K562 (cell line): ENCODE results near the gene DDAH2. TPM values are rescaled to one million over a fixed set of nuclear protein-coding genes. Genes with fewer than 3 reads are reported as not detected.

Experiments
- ATAC-seq: fragments of 200-7000 bp; cut with Tn5 transposase; 3 replicates; pipeline ENCODE4 v1.9.1; 2020; ENCODE audit warnings: moderate library complexity
- BruUV-seq: library from RNA; stranded (reverse); fragments of 400-500 nt; replicated peaks from 2 replicates; lab custom pipeline; 2021; lab: Mats Ljungman, UMichigan
- CTCF ChIA-PET: fragments of 300-600 bp; formaldehyde crosslinking; extraction: SDS; loops from one replicate; lab custom pipeline; 2021; ENCODE audit warnings: low intra/inter-chr PET ratio; lab: Yijun Ruan, JAX
- POLR2A ChIA-PET: fragments of 300-600, 350-650 bp; sonication (Branson Sonifier 250); formaldehyde crosslinking; extraction: SDS; loops from one replicate; lab custom pipeline; 2021; ENCODE audit warnings: antibody characterized with exemption, inconsistent platforms; lab: Yijun Ruan, JAX
- DNase-seq, 4 experiments: peaks; one replicate each; pipeline versions ENCODE4 v3.0.0 to v3.0.0-alpha.2; 2011 to 2018; ENCODE audit warnings: low spot score in 3 of 4, mixed read lengths in 3 of 4; ENCODE audit errors: extremely low read depth in 1 of 4
- FAIRE-seq: peaks from 2 replicates; lab custom pipeline; 2011; peaks lifted over from hg19 to GRCh38; lab: Jason Lieb, UNC
- H2AFZ ChIP-seq: 2 replicates; pipeline ENCODE4 v1.6.0; 2011; ENCODE audit warnings: low read depth, low read length, control low read depth, inconsistent platforms
- H3K27ac ChIP-seq: fragments of 200-600 bp; 3 replicates; pipeline ENCODE4 v1.8.0; 2011; ENCODE audit warnings: low read depth, mild to moderate bottlenecking, control low read depth, inconsistent platforms, low read length, moderate library complexity, mixed read lengths; ENCODE audit errors: extremely low read depth
- H3K27me3 ChIP-seq, 2 experiments: fragments of 300-600 bp in 1 of 2; 2 replicates in 1 of 2; 3 replicates in 1 of 2; pipeline versions ENCODE4 v1.6.0 to v1.8.0; 2011; ENCODE audit warnings: inconsistent platforms in 2 of 2, low read length in 2 of 2, mild to moderate bottlenecking in 1 of 2, mixed read lengths in 1 of 2, moderate library complexity in 1 of 2; ENCODE audit not compliant: control insufficient read depth in 2 of 2, insufficient read depth in 2 of 2
- H3K36me3 ChIP-seq: fragments of 300-600 bp; 3 replicates; pipeline ENCODE4 v1.8.0; 2011; ENCODE audit warnings: mild to moderate bottlenecking, low read length, inconsistent platforms; ENCODE audit not compliant: control insufficient read depth, insufficient read depth
- H3K4me1 ChIP-seq, 2 experiments: fragments of 200-600 bp in 1 of 2; replicated peaks in 1 of 2; 2 replicates in 1 of 2; 3 replicates in 1 of 2; pipeline versions ENCODE4 v1.5.1 to v1.8.0; 2011; ENCODE audit warnings: inconsistent platforms in 2 of 2, low read length in 2 of 2, mild to moderate bottlenecking in 1 of 2, mixed read lengths in 1 of 2, moderate library complexity in 1 of 2; ENCODE audit not compliant: control insufficient read depth in 2 of 2, insufficient read depth in 2 of 2
- H3K4me2 ChIP-seq: 2 replicates; pipeline ENCODE4 v1.6.1; 2011; ENCODE audit warnings: low read length, control low read depth, inconsistent platforms, mixed read lengths; ENCODE audit not compliant: insufficient read depth
- H3K4me3 ChIP-seq: fragments of 200-600 bp; sonication (generic), shearing (Covaris generic); 2 replicates; pipeline ENCODE4 v1.5.1; 2016; ENCODE audit warnings: control low read depth, inconsistent platforms
- H3K79me2 ChIP-seq: fragments of 200-600 bp; 3 replicates; pipeline ENCODE4 v1.8.0; 2011; ENCODE audit warnings: low read length, inconsistent platforms; ENCODE audit not compliant: control insufficient read depth, insufficient read depth
- H3K9ac ChIP-seq, 2 experiments: 2 replicates each; pipeline versions ENCODE4 v1.6.0 to v1.6.1; 2011; ENCODE audit warnings: low read depth in 2 of 2, low read length in 2 of 2, control low read depth in 1 of 2, inconsistent platforms in 1 of 2, mild to moderate bottlenecking in 1 of 2, mixed read lengths in 1 of 2; ENCODE audit not compliant: insufficient read depth in 1 of 2
- H3K9me1 ChIP-seq: one replicate; pipeline ENCODE4 v1.6.0; 2011; ENCODE audit warnings: inconsistent platforms, mild to moderate bottlenecking, low read length, moderate library complexity; ENCODE audit not compliant: control insufficient read depth, insufficient read depth
- H3K9me3 ChIP-seq: replicated peaks from 2 replicates; pipeline ENCODE4 v1.5.1; 2011; ENCODE audit warnings: low read depth, low read length, inconsistent platforms; ENCODE audit not compliant: control insufficient read depth, insufficient read depth
- H4K20me1 ChIP-seq: replicated peaks from 2 replicates; pipeline ENCODE4 v1.6.1; 2011; ENCODE audit warnings: low read length, inconsistent platforms, mixed read lengths; ENCODE audit not compliant: control insufficient read depth, insufficient read depth
- CCAR2 ChIP-seq: fragments of 200-400 bp; formaldehyde crosslinking; IDR thresholded peaks from 2 replicates; pipeline ENCODE4 v1.6.1; 2017; ENCODE audit warnings: mild to moderate bottlenecking, low read depth, low read length
- CHD1 ChIP-seq: fragments of 200-600 bp; sonication (generic); IDR thresholded peaks from one replicate; pipeline ENCODE4 v1.6.1; 2012; ENCODE audit warnings: mild to moderate bottlenecking, moderate library complexity, low read length, inconsistent platforms
- ELF4 ChIP-seq: fragments of 450-650 bp; formaldehyde crosslinking; IDR thresholded peaks from 2 replicates; pipeline ENCODE4 v1.4.0; 2022; ENCODE audit warnings: missing genetic modification characterization
- GTF2A2 ChIP-seq: IDR thresholded peaks from 2 replicates; pipeline ENCODE4 v1.6.1; 2016; ENCODE audit warnings: mild to moderate bottlenecking, missing genetic modification characterization, missing compliant biosample characterization
- HDAC1 ChIP-seq, 2 experiments: fragments of 450-650 bp; IDR thresholded peaks; 2 replicates each; pipeline ENCODE4 v1.6.1; 2016 to 2017; ENCODE audit warnings: inconsistent platforms in 1 of 2, mild to moderate bottlenecking in 1 of 2, moderate library complexity in 1 of 2
- MAX ChIP-seq: sonication (generic); formaldehyde crosslinking; IDR thresholded peaks from 2 replicates; pipeline ENCODE4 v1.9.0; 2022; ENCODE audit warnings: mild to moderate bottlenecking, missing genetic modification reagents
- MLX ChIP-seq, 2 experiments: fragments of 450-650 bp in 1 of 2; sonication (generic) in 1 of 2; formaldehyde crosslinking; conservative IDR thresholded peaks; 2 replicates each; pipeline versions ENCODE4 v1.4.0 to v1.8.1; 2020 to 2022; ENCODE audit warnings: mild to moderate bottlenecking in 1 of 2, missing genetic modification reagents in 1 of 2
- NR2C1 ChIP-seq, 2 experiments: fragments of 450-650 bp; IDR thresholded peaks; 2 replicates each; pipeline ENCODE4 v1.6.1; 2017; ENCODE audit warnings: mild to moderate bottlenecking in 2 of 2, antibody characterized with exemption in 1 of 2, inconsistent platforms in 1 of 2, missing compliant biosample characterization in 1 of 2, missing genetic modification characterization in 1 of 2
- RBM39 ChIP-seq: fragments of 200-400 bp; formaldehyde crosslinking; optimal IDR thresholded peaks from 2 replicates; pipeline ENCODE3; 2018; ENCODE audit warnings: low read depth, low read length
- SMARCA5 ChIP-seq: fragments of 450-650 bp; IDR thresholded peaks from 2 replicates; pipeline ENCODE4 v1.6.1; 2016
- STAT6 ChIP-seq: sonication (generic); formaldehyde crosslinking; IDR thresholded peaks from 2 replicates; pipeline ENCODE4 v1.8.1; 2023; ENCODE audit warnings: mild to moderate bottlenecking, missing genetic modification reagents
- THAP7 ChIP-seq: fragments of 250-450 bp; sonication (Bioruptor Pico); IDR thresholded peaks from 2 replicates; pipeline ENCODE4 v1.5.0; 2021
- XRCC5 ChIP-seq: fragments of 200-400 bp; formaldehyde crosslinking; IDR thresholded peaks from 2 replicates; pipeline ENCODE4 v1.6.1; 2017; ENCODE audit warnings: low read depth, mild to moderate bottlenecking, low read length
- ZNF133 ChIP-seq: fragments of 250-450 bp; sonication (Bioruptor Pico); IDR thresholded peaks from 2 replicates; pipeline ENCODE4 v1.4.0; 2020; ENCODE audit warnings: mild to moderate bottlenecking
- ZNF316 ChIP-seq: fragments of 450-650 bp; IDR thresholded peaks from 2 replicates; pipeline ENCODE4 v1.6.1; 2016
- ZNF57 ChIP-seq: fragments of 450-650 bp; formaldehyde crosslinking; IDR thresholded peaks from 2 replicates; pipeline ENCODE4 v1.4.0; 2020; ENCODE audit warnings: mild to moderate bottlenecking, moderate library complexity
- ZNF77 ChIP-seq: fragments of 250-450 bp; sonication (Bioruptor Pico); IDR thresholded peaks from 2 replicates; pipeline ENCODE4 v1.5.0; 2020
- WGBS: fragments of 100-300 bp; shearing (Covaris generic); methylation state at CpG from one replicate; pipeline ENCODE4 v1.1.6; 2016; ENCODE audit warnings: low coverage, mixed read lengths; ENCODE audit not compliant: insufficient coverage; ENCODE audit errors: missing lambda C conversion rate; 5-methylcytosine and 5-hydroxymethylcytosine counted together
- in situ Hi-C: fragments of 300-500 bp; cut with MboI; formaldehyde crosslinking; loops from 4 replicates; pipeline ENCODE4 v1.15.0; 2018; ENCODE audit warnings: inconsistent platforms, mixed read lengths
- intact Hi-C: fragments of 100-400 bp; cut with micrococcal nuclease; formaldehyde crosslinking; loops from 2 replicates; pipeline ENCODE4 v1.14.2; 2022
- polyA plus RNA-seq, 8 experiments: library from polyadenylated mRNA; depleted of rRNA in 4 of 8; stranded (reverse) in 5 of 8; unstranded in 3 of 8; fragments of >200 nt; fragmentation: Nextera tagmentation in 2 of 8; fragmentation: Illumina TruSeq in 1 of 8; extraction: Ambion mirVana in 2 of 8; extraction: Trizol in 1 of 8; gene quantifications; 2 replicates each; pipeline versions ENCODE4 v1.2.1 to v1.2.3, GENCODE V29; 2011 to 2014; ENCODE audit warnings: inconsistent platforms in 1 of 8, missing spikeins in 1 of 8
- total RNA-seq, 7 experiments: library from RNA; depleted of rRNA in 6 of 7; stranded (reverse); fragments of >200 nt in 6 of 7; fragmentation: Illumina TruSeq in 2 of 7; extraction: Trizol in 2 of 7; gene quantifications; 2 replicates each; pipeline versions ENCODE4 v1.2.1 to v1.2.3, GENCODE V29; 2011 to 2021; ENCODE audit warnings: low replicate concordance in 1 of 7

DDAH2 gene
- total and polyA plus RNA-seq, 9 of the 15 experiments (the other 6 are each of a cell fraction or from before 2014, with no cell fraction given): 1.8 to 45.4 (median 21.4) TPM

GRCh38 chr6:31734247-31734820 lies 5.2 kb upstream of the DDAH2 start:
- peak overlapping the region; percentile 100 for H3K4me2 ChIP-seq
- ChIA-PET CTCF (no interaction called here), POLR2A (interaction anchor here (0.6 to 13.1 kb wide), 14 partner anchors 9 to 217 kb away, joined by 3 to 236 read pairs (median 6); partner anchors contain the start of genes ABHD16A, BAG6, C6orf47 and CSNK2B)
- WGBS: 0% methylated on average over 2 of the region's 2 CpGs
- no peak for ATAC-seq
- intact Hi-C loops (loop anchor here (2.0 to 10.0 kb wide), 3 partner anchors 44 to 240 kb away; partner anchors contain the start of genes DXO and VARS1), in situ Hi-C loops (no loop called here)
- no peak overlapping the region for H2AFZ ChIP-seq
- H3K9ac ChIP-seq: peak overlapping the region; percentile 99
- peaks cover 24% of the 10 kb centered on the region for H4K20me1 ChIP-seq
- no TSS peak for BruUV-seq
- no peaks in the 10 kb centered on the region for H3K27me3 ChIP-seq
- peaks cover 77% of the 10 kb centered on the region for H3K79me2 ChIP-seq
- peak overlapping the region; percentile 77 for H3K4me3 ChIP-seq
- no peak for DNase-seq
- FAIRE-seq: no peak
- peak overlapping the region; percentile 95 for H3K27ac ChIP-seq
- no peaks in the 10 kb centered on the region for H3K9me1 ChIP-seq
- no peaks in the 10 kb centered on the region for H3K9me3 ChIP-seq
- peaks cover 56% of the 10 kb centered on the region for H3K36me3 ChIP-seq
- peaks cover 43 to 58% of the 10 kb centered on the region in 2 experiments for H3K4me1 ChIP-seq
- TF ChIP-seq MLX (CRISPR knock-in tag; conservative IDR thresholded peaks at IDR 0.05): 0 out of 4 replicates have a peak, but pooled peaks of 1 of the 2 experiments have one; percentile 19
- TF ChIP-seq ZNF77 (CRISPR knock-in tag): no peak
- TF ChIP-seq ZNF57 (CRISPR knock-in tag): 0 out of 2 replicates have a peak, but pooled peaks have one; percentile 6
- no peak for TF ChIP-seq NR2C1 (IDR thresholded peaks at IDR 0.05)
- TF ChIP-seq NR2C1 (tag; IDR thresholded peaks at IDR 0.05): no peak
- no peak for TF ChIP-seq ZNF133 (CRISPR knock-in tag)
- TF ChIP-seq GTF2A2 (tag): no peak
- peak; percentile 44; the same call in 1 of the 2 replicates for TF ChIP-seq SMARCA5
- TF ChIP-seq CCAR2: 0 out of 2 replicates have a peak, but pooled peaks have one; percentile 6
- peak; percentile 62; the same call in 1 of the 2 replicates for TF ChIP-seq THAP7 (CRISPR knock-in tag)
- TF ChIP-seq MAX (CRISPR knock-in tag): no peak
- TF ChIP-seq RBM39: peak; percentile 66
- peak; percentile 78 for TF ChIP-seq ZNF316
- TF ChIP-seq XRCC5: peak; percentile 63; the same call in 1 of the 2 replicates
- 0 out of 2 replicates have a peak, but pooled peaks have one; percentile 48 for TF ChIP-seq ELF4 (CRISPR knock-in tag)
- TF ChIP-seq HDAC1 (IDR thresholded peaks at IDR 0.05): peak in 1 of 2 experiments; percentile 2; a peak in 1 of 4 replicates
- peak; percentile 20 for TF ChIP-seq CHD1
- no peak; the same call in 1 of the 2 replicates for TF ChIP-seq STAT6 (CRISPR knock-in tag)
